Trophoblast cell (in vitro differentiated cells and primary cell): ENCODE data around the gene CDK6.
A peak's percentile ranks its signal among the peaks of the same experiment; 100 is the strongest.

Experiments used
- DNase-seq, 2 donors: peaks; one replicate each; pipeline ENCODE4 v3.0.0-alpha.2; 2016
- H2AFZ ChIP-seq: 2 replicates; pipeline ENCODE4 v1.6.1; 2013; ENCODE audit warnings: low read length, moderate library complexity, mild to moderate bottlenecking; ENCODE audit not compliant: insufficient read depth, poor library complexity
- H2AK5ac ChIP-seq: 2 replicates; pipeline ENCODE4 v1.6.1; 2013; ENCODE audit warnings: mild to moderate bottlenecking, low read length
- H2BK120ac ChIP-seq: 2 replicates; pipeline ENCODE4 v1.6.1; 2013; ENCODE audit warnings: low read length, mild to moderate bottlenecking, moderate library complexity; ENCODE audit not compliant: insufficient read depth, poor library complexity
- H2BK12ac ChIP-seq: 2 replicates; pipeline ENCODE4 v1.6.1; 2013; ENCODE audit warnings: mild to moderate bottlenecking, low read length, moderate library complexity
- H2BK5ac ChIP-seq: 2 replicates; pipeline ENCODE4 v1.6.1; 2013; ENCODE audit warnings: low read length, low read depth, moderate library complexity, mild to moderate bottlenecking; ENCODE audit not compliant: poor library complexity
- H3K14ac ChIP-seq: 2 replicates; pipeline ENCODE4 v1.6.1; 2013; ENCODE audit warnings: mild to moderate bottlenecking, low read length
- H3K18ac ChIP-seq: 2 replicates; pipeline ENCODE4 v1.6.1; 2013; ENCODE audit warnings: mild to moderate bottlenecking, low read length
- H3K23ac ChIP-seq: 2 replicates; pipeline ENCODE4 v1.6.1; 2013; ENCODE audit warnings: low read length
- H3K27ac ChIP-seq: 2 replicates; pipeline ENCODE4 v1.5.1; 2013; ENCODE audit warnings: low read depth, mild to moderate bottlenecking, inconsistent platforms, low read length, moderate library complexity
- H3K27me3 ChIP-seq: 2 replicates; pipeline ENCODE4 v1.6.1; 2013; ENCODE audit warnings: inconsistent platforms, mild to moderate bottlenecking, low read length, moderate library complexity; ENCODE audit not compliant: insufficient read depth
- H3K36me3 ChIP-seq, 2 experiments: 1 replicate in 1 of 2; 2 replicates in 1 of 2; pipeline ENCODE4 v1.6.1; 2013; ENCODE audit warnings: low read length in 2 of 2, mild to moderate bottlenecking in 2 of 2, moderate library complexity in 1 of 2; ENCODE audit not compliant: insufficient read depth in 2 of 2, control insufficient read depth in 1 of 2
- H3K4ac ChIP-seq: 2 replicates; pipeline ENCODE4 v1.6.1; 2013; ENCODE audit warnings: low read depth, mild to moderate bottlenecking, low read length, moderate library complexity
- H3K4me1 ChIP-seq, 2 experiments: 1 replicate in 1 of 2; 2 replicates in 1 of 2; pipeline ENCODE4 v1.6.1; 2013; ENCODE audit warnings: low read length in 2 of 2, mild to moderate bottlenecking in 2 of 2, moderate library complexity in 1 of 2; ENCODE audit not compliant: insufficient read depth in 2 of 2, control insufficient read depth in 1 of 2
- H3K4me2 ChIP-seq: 2 replicates; pipeline ENCODE4 v1.6.1; 2013; ENCODE audit warnings: inconsistent platforms, mild to moderate bottlenecking, low read length, moderate library complexity
- H3K4me3 ChIP-seq: 2 replicates; pipeline ENCODE4 v1.5.1; 2013; ENCODE audit warnings: mild to moderate bottlenecking, low read depth, low read length, inconsistent platforms
- H3K79me1 ChIP-seq: one replicate; pipeline ENCODE4 v1.6.1; 2013; ENCODE audit warnings: low read length
- H3K79me2 ChIP-seq: 2 replicates; pipeline ENCODE4 v1.6.1; 2013; ENCODE audit warnings: low read length, mild to moderate bottlenecking; ENCODE audit not compliant: control insufficient read depth, insufficient read depth, poor library complexity
- H3K9ac ChIP-seq: 2 replicates; pipeline ENCODE4 v1.6.1; 2013; ENCODE audit warnings: mild to moderate bottlenecking, low read length
- H3K9me3 ChIP-seq: 2 replicates; pipeline ENCODE4 v1.6.1; 2013; ENCODE audit warnings: low read depth, mild to moderate bottlenecking, control low read depth, inconsistent platforms, low read length; ENCODE audit not compliant: insufficient read depth
- H4K12ac ChIP-seq: 2 replicates; pipeline ENCODE4 v1.6.1; 2013; ENCODE audit warnings: low read depth, mild to moderate bottlenecking, low read length, moderate library complexity
- H4K8ac ChIP-seq: 2 replicates; pipeline ENCODE4 v1.6.1; 2013; ENCODE audit warnings: low read depth, mild to moderate bottlenecking, low read length, moderate library complexity
- H4K91ac ChIP-seq: one replicate; pipeline ENCODE4 v1.6.1; 2013; ENCODE audit warnings: low read depth, mild to moderate bottlenecking, low read length, moderate library complexity
- WGBS: extraction: QIAGEN DNeasy Blood & Tissue Kit; methylation state at CpG from one replicate; pipeline ENCODE4 v1.1.7; 2013; ENCODE audit warnings: missing lambda C conversion rate; ENCODE audit not compliant: insufficient read length, insufficient coverage; ENCODE audit errors: extremely low coverage; 5-methylcytosine and 5-hydroxymethylcytosine counted together

CDK6 gene

DNA sequence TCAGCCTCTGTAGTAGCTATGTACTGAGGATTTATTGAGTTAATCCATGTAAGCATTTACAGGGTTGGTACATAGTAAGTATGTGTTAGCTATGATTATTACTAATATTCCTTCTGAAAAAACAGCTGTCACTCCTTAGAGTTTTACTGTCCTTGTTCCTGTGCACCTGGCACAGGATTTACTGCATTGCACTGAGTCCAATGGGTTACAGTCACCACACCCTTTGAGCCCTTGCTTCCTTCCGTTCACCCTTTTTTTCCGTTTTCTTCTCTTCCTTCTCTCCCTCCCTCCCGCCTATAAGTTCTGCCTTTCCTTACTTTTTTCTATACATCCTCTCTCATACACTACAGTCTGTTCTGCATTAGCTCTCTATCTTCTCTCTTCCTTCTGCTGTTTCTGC is 12.5 kb upstream of the CDK6 start:
- Histone ChIP-seq H2BK5ac (no peak overlapping the region), H3K27me3 (no peaks in the 10 kb centered on the region), H3K9ac (no peak overlapping the region), H3K14ac (no peak overlapping the region), H3K4ac (no peak overlapping the region), H3K4me1 (no peaks in the 10 kb centered on the region), H2AFZ (no peak overlapping the region), H3K23ac (no peak overlapping the region), H4K12ac (no peak overlapping the region), H3K4me3 (no peak overlapping the region), H2BK12ac (no peak overlapping the region), H3K18ac (no peak overlapping the region), H3K4me2 (no peak overlapping the region), H2BK120ac (no peak overlapping the region), H3K9me3 (no peaks in the 10 kb centered on the region), H3K27ac (no peak overlapping the region), H4K91ac (no peak overlapping the region), H2AK5ac (no peak overlapping the region), H3K79me2 (no peaks in the 10 kb centered on the region), H3K79me1 (no peaks in the 10 kb centered on the region), H3K36me3 (no peaks in the 10 kb centered on the region), H4K8ac (no peak overlapping the region)
- 100% methylated on average over 2 of the region's 3 CpGs for WGBS
- peak in 1 of 2 donors; percentile 36 for DNase-seq

DNA sequence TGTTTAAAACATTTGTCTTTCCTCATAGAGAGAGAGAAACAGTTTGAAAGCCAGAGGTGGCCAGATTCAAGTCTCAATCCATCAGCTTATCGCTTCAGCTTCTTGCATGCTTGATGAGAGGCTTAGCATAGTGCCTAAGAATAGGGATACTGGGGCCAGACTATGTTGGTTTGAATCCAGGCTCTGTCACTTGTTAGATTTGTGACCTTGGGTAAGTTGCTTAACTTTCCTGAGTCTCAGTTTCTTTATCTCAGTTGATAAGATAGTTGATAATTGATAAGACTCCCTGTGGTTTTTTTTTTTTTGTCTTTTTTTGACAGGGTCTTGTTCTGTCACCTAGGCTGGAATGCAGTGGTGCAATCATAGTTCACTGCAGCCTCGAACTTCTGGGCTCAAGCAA is 12.1 kb upstream of the CDK6 start:
- Histone ChIP-seq H3K36me3 (no peaks in the 10 kb centered on the region), H3K4me1 (peaks cover 0 to 2% of the 10 kb centered on the region in 2 experiments), H3K4me2 (no peak overlapping the region), H3K4me3 (no peak overlapping the region), H2AFZ (no peak overlapping the region), H3K27me3 (no peaks in the 10 kb centered on the region), H3K79me1 (peaks cover 2% of the 10 kb centered on the region), H3K4ac (no peak overlapping the region), H2AK5ac (no peak overlapping the region), H3K79me2 (no peaks in the 10 kb centered on the region), H2BK12ac (no peak overlapping the region), H3K9ac (no peak overlapping the region), H3K27ac (no peak overlapping the region), H3K14ac (no peak overlapping the region), H4K8ac (no peak overlapping the region), H2BK120ac (no peak overlapping the region), H3K23ac (no peak overlapping the region), H3K9me3 (no peaks in the 10 kb centered on the region), H3K18ac (no peak overlapping the region), H2BK5ac (no peak overlapping the region), H4K91ac (no peak overlapping the region), H4K12ac (no peak overlapping the region)
- no CpG with 5 or more reads among the region's 2 CpGs for WGBS
- DNase-seq, result peak in 1 of 2 donors; percentile 43

DNA sequence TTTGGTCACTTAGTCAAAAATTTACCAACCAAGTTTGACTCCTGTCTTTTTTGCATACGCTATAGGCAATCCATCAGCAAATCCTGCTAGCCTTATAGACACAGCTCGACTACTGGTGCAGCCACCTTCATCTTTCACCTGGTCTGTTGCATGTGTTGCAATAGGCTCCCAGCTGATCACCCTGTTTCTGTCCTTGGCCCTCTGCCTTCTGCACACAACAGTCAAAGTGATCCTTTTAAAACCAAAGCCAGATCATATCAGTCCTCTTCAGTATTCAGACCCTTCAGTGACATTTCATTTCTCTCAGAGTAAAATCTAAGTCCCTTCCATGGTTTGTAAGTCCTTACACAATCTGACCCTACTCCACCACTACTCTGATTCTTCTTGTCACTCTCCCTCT is 10.9 kb upstream of the CDK6 start:
- no peak overlapping the region for H3K27ac ChIP-seq
- no peak overlapping the region for H3K4ac ChIP-seq
- H3K23ac ChIP-seq, result no peak overlapping the region
- no peak overlapping the region for H2BK5ac ChIP-seq
- no peak overlapping the region for H3K14ac ChIP-seq
- H2AFZ ChIP-seq, result no peak overlapping the region
- no peak overlapping the region for H2BK120ac ChIP-seq
- no peak overlapping the region for H2BK12ac ChIP-seq
- H3K9me3 ChIP-seq, result no peaks in the 10 kb centered on the region
- H3K4me1 ChIP-seq, result peaks cover 0 to 10% of the 10 kb centered on the region in 2 experiments
- no peak overlapping the region for H3K9ac ChIP-seq
- no peak overlapping the region for H4K91ac ChIP-seq
- no peaks in the 10 kb centered on the region for H3K79me2 ChIP-seq
- H3K4me2 ChIP-seq, result no peak overlapping the region
- H2AK5ac ChIP-seq, result no peak overlapping the region
- DNase-seq, result no peak
- no peak overlapping the region for H4K12ac ChIP-seq
- no peak overlapping the region for H3K4me3 ChIP-seq
- no CpG with 5 or more reads among the region's 2 CpGs for WGBS
- H3K18ac ChIP-seq, result no peak overlapping the region
- no peak overlapping the region for H4K8ac ChIP-seq
- peaks cover 5% of the 10 kb centered on the region for H3K79me1 ChIP-seq
- H3K36me3 ChIP-seq, result no peaks in the 10 kb centered on the region
- no peaks in the 10 kb centered on the region for H3K27me3 ChIP-seq

DNA sequence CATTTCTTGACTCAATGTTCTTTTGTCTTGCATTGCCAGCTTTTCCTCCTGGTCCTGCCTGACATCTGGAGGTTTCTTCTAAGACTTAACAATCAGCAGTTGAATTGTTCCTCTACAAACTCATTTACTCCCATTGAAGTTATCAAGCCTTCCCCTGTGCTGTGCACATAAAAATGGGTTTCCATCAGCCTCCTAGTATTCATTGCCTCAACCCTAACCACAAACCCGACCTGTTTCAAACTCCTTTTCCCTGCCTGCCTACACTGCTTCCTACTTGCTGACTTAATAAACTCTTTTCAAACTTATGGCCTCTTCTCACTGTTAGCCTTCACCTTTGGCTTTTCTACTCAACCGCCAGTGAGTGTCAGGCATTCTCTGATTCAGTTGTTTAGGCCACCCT is 9.4 kb upstream of the CDK6 start:
- Histone ChIP-seq H3K18ac (no peak overlapping the region), H3K23ac (no peak overlapping the region), H3K9me3 (no peaks in the 10 kb centered on the region), H2BK12ac (no peak overlapping the region), H3K4me2 (no peak overlapping the region), H4K91ac (no peak overlapping the region), H3K4me3 (no peak overlapping the region), H3K4me1 (peaks cover 0 to 10% of the 10 kb centered on the region in 2 experiments), H4K8ac (no peak overlapping the region), H3K9ac (no peak overlapping the region), H4K12ac (no peak overlapping the region), H3K79me2 (no peaks in the 10 kb centered on the region), H3K27ac (no peak overlapping the region), H2BK120ac (no peak overlapping the region), H2BK5ac (no peak overlapping the region), H3K79me1 (peaks cover 5% of the 10 kb centered on the region), H3K36me3 (no peaks in the 10 kb centered on the region), H2AFZ (no peak overlapping the region), H3K4ac (no peak overlapping the region), H3K27me3 (no peaks in the 10 kb centered on the region), H3K14ac (no peak overlapping the region), H2AK5ac (no peak overlapping the region)
- no peak for DNase-seq
- WGBS, result no CpG with 5 or more reads among the region's 2 CpGs
